ENCODE data around the gene CBL.

Gene CBL

DNA sequence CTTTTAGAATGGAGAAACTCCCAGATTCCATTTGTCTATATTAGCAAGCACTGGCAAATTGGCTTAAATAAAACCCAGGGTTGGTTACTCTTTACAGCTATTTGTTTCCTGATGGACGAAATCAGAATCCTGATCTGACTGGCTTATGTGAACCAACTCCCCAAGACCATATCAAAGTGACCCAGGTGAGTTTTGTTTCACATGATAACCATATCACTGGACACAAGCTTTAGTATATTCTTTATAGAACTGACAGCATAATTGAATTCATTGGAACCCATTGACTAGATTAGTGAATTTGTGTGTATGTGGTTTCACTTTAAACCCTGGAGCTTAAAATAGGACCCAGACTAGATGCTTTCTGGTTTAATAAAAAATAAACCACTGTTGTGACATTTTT is 71.5 kb downstream of the CBL start:
- FAIRE-seq: no peak

DNA sequence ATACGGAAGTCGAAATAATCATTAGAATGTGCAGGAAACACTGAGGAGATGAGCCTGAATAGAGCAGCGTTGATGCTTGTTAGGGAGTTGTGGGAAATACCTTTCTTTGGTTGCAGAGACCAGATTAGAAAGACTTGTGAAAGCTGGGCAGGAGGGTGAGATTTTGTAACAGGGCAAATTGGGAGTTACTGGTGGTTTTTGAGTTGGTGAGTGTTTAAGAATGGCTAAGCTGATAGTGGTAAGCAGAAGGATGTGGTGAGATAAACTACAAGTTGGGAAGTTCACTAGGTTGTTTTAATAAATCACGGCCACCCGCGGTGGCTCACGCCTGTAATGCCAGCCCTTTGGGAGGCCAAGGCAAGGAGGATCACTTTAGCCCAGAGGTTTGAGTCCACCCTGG is 76.4 kb downstream of the CBL start:
- no peak for FAIRE-seq

- FAIRE-seq: peak; percentile 38
These were observed 78.4 kb downstream of the CBL start for GRCh38 chr11:119284344-119285157.

DNA sequence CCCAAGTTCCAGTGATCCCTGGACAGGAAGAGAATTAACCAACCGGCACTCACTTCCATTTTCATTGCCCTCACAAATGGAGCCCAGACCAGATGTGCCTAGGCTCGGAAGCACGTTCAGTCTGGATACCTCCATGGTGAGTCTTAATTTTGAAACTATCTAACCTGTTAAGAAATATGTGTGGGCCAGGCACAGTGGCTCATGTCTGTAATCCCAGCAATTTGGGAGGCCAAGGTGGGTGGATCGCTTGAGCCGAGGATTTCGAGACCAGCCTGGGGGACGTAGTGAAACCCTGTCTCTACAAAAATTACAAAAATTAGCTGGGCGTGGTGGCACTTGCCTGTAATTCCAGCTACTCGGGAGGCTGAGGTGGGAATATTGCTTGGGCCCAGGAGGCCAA is 79.3 kb downstream of the CBL start:
- no peak for FAIRE-seq

DNA sequence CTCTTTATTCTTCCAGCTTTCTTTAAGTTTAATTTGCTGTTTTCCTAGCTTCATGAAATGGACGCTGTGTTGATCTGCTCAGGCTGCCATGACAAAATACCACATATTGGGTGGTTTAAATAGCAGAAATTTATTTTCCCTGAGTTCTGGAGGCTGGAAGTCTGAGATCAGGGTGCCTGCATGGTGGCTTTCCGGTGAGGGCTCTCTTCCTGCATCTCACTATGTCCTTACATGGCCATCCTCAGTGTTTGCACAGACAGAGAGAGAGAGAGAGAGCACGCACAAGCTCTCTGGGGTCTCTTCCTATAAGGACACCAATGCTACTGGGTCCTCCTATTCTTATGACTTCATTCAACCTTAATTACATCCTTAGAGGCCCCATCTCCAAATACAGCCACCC is 82.1 kb downstream of the CBL start:
- FAIRE-seq: no peak

DNA sequence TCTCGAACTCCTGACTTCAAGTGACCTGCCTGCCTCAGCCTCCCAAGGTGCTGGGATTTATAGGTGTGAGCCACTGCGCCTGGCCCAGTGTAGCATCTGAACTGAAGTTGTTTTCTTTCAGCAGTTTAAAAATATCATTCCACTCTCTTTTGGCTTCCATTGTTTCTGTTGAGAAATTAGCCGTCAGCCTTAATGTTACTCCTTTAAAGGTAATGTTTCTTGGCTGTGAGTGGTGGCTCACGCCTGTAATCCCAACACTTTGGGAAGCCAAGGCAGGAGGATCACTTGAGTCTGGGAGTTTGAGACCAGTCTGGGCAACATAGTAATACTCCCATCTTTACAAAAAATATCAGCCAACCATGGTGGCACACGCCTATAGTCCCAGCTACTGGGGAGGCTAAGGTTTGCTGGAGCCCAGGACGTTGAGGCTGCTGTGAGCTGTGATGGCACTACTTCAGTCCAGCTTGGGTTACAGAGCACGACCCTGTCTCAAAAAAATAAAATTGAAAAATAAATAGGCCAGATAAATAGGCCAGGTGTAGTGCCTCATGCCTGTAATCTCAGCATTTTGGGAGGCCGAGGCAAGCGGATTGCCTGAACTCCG is 84.9 kb downstream of the CBL start:
- FAIRE-seq: no peak

DNA sequence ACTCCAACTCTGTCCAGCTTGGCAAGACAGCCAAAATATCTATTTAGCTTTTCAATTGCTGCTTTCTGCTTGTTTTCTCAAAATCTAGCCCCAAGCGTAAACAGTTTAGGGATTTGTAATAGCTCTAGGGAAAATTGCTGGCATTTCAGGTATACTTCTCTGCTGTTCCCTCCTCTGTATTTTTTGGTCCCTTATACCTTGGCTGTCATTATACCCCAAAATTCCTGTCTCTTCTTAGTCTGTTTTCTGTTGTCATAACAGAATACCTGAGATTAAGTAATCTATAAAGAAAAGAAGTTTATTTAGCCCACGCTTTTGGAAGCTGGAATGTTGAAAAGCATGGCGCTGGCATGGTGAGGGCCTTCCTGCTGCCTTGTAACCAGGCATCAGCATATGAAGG is 87.3 kb downstream of the CBL start:
- no peak for FAIRE-seq

DNA sequence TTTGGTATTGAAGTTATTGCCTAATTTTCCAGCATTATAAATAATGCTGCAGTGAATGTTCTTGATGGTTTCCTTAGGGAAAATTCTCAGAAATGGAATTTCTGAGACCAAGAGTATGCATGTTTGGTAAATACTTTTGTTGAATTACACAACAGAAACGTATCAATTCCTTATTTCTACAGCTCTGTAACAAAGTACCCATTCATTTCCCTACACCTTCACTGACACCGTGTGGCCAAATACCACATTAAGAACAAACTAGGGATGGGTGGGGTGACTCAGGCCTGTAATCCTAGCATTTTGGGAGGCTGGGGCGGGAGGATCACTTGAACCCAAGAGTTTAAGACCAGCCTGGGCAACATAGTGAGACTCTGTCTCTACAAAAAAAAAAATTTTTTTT is 89.0 kb downstream of the CBL start:
- no peak for FAIRE-seq

- no peak for FAIRE-seq
These were observed 91.8 kb downstream of the CBL start for GRCh38 chr11:119297938-119298337.

GRCh38 chr11:119298726-119299125 is 92.6 kb downstream of the CBL start:
- no peak for FAIRE-seq

DNA sequence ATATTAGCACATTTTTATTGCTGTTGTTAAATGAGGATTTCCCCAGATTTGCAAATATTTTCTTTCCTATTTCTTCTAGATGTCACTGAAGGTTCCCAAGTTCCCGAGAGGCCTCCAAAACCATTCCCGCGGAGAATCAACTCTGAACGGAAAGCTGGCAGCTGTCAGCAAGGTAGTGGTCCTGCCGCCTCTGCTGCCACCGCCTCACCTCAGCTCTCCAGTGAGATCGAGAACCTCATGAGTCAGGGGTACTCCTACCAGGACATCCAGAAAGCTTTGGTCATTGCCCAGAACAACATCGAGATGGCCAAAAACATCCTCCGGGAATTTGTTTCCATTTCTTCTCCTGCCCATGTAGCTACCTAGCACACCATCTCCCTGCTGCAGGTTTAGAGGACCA is 93.3 kb downstream of the CBL start:
- FAIRE-seq: no peak

GRCh38 chr11:119300198-119300964 is 94.2 kb downstream of the CBL start:
- FAIRE-seq: no peak

- no peak for FAIRE-seq
These were observed 97.1 kb downstream of the CBL start for GRCh38 chr11:119303227-119303718.

DNA sequence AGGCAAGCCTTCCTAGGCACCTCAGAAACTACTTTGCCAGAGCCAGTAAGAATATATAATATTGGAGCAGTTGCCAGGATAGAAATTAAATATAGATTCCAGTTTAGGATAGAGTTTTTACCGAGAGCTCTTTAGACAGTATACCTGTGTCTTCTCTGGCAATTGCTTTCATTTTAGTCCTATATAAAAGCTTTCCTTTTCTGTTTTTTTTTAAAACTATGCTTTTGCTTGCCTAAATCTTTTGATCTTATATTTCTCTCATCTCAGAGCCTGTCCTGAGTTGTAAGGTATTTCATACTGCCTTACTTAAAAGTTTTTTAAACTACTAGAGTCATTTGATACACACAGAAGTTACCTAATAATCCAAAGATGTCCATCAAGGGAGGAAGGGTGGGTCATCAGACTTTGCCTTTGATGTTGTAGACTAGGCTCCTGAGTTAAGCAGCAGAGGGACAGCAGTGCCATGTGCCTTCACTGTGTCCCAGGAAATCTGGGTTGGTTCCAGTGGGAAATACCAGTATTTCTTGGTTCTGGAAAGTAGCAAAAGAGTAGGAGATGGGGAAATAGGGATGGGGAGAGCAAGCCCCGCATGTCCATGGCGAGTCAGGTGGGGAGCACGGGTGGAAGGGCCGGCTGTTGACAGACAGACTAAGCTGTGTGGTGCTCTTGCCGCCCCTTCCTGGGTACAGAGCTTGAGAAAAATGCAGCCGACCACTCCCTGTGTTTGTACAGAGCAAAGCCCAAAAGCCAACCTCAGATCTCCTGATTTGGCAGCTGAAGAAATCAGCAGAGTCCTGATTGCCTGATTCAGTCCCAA is 99.6 kb downstream of the CBL start:
- FAIRE-seq: no peak

DNA sequence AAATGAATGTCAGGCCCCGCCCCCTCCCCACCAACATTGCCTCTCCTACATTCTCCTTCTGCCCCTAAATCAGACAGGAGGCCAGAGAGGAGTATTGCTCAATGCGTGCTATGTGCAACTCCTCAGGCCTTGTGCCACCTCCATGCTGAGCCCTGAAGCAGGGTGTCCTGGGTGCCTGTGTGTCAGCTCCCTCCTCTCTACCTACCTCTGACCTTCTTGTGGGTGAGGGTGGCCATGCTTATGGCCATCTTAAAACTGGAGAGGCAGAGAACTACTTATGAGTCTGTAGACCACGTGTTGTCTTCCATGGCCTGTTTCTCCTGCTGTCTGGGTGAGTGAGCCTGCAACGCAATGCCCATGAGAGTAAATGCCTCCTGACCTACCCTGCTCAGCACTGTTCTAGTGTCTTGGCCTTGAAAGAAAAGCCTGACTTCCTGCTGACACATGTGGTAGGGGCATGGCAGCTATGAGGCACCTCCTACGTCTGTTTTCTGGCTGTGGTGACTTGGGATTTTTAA is 100.3 kb downstream of the CBL start:
- FAIRE-seq: no peak

DNA sequence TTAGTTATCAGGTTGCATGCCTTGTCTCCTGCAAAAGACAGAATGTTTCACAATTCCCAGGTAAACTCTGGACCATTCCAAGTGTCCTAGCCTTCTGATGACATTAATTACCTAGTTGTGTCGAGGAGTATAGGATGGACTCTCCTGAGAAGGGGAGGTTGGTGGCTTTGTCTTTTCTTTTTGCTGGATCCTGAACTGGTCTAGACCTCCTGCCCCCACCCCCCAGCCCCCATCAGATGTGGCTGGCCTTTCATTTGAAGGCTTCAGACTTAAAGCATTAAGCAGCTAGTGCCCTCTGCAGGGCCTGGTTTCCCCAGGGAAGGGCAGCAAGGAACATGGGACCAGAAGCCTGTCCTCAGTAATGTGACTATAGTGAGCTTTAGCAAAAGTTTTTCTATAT is 101.1 kb downstream of the CBL start:
- no peak for FAIRE-seq

- FAIRE-seq: no peak
These were observed 101.8 kb downstream of the CBL start for GRCh38 chr11:119307974-119308373.

DNA sequence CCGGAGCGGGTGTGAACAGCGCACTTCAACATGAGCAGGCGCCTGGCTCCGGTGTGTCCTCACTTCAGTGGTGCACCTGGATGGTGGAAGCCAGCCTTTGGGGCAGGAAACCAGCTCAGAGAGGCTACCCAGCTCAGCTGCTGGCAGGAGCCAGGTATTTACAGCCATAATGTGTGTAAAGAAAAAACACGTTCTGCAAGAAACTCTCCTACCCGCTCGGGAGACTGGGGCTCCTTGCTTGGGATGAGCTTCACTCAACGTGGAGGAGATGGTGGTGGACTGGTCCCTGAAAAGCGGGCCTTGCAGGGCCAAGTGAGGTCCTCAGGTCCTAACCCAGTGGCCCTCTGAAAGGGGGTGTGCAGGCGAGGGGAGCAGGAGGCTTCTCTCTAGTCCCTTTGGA is 103.3 kb downstream of the CBL start:
- FAIRE-seq: no peak

- FAIRE-seq: no peak
These were observed 104.0 kb downstream of the CBL start for GRCh38 chr11:119309953-119310681.

DNA sequence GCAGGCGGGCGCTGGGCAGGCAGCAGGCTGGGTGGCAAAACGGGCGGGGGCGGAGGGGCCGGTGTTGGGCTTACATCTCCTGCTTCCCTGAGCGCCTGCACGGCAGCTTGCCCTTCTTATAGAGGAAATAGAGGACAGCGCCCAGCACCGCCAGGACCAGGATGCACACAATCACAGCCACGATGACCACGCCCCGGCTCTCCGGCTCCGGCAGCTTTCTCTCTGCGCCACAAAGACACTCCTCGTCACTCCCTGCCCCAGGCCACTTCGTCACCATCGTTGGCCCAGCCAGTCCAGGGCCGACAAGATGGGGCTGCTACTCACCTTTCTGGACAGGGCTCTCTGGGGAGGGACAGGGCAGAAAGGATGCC is 104.5 kb downstream of the CBL start:
- FAIRE-seq: no peak

GRCh38 chr11:119314726-119315125 is 108.6 kb downstream of the CBL start:
- no peak for FAIRE-seq
